Effector memory CD4-positive, alpha-beta T cell (primary cell): Measurements from ENCODE around the gene ACTL6B.

Experiments used
- DNase-seq, 3 donors: peaks; one replicate each; pipeline ENCODE4 v3.0.0-alpha.2; 2020
- H3K27ac ChIP-seq: 2 replicates; pipeline ENCODE4 v1.7.0; 2013; ENCODE audit warnings: mild to moderate bottlenecking, low read length, moderate library complexity; ENCODE audit not compliant: insufficient read depth, poor library complexity, severe bottlenecking
- H3K27me3 ChIP-seq: replicated peaks from 2 replicates; pipeline ENCODE4 v1.7.0; 2013; ENCODE audit warnings: mild to moderate bottlenecking, low read length; ENCODE audit not compliant: insufficient read depth, control insufficient read depth, poor library complexity, severe bottlenecking
- H3K36me3 ChIP-seq: 2 replicates; pipeline ENCODE4 v1.7.0; 2013; ENCODE audit warnings: mild to moderate bottlenecking, low read length, moderate library complexity; ENCODE audit not compliant: control insufficient read depth, insufficient read depth
- H3K4me1 ChIP-seq: 2 replicates; pipeline ENCODE4 v1.7.0; 2013; ENCODE audit warnings: low read length, mild to moderate bottlenecking; ENCODE audit not compliant: control insufficient read depth, insufficient read depth, poor library complexity, severe bottlenecking
- H3K4me3 ChIP-seq: 2 replicates; pipeline ENCODE4 v1.7.0; 2013; ENCODE audit warnings: low read length, low read depth, mild to moderate bottlenecking; ENCODE audit not compliant: insufficient read depth, poor library complexity, severe bottlenecking
- H3K9me3 ChIP-seq: 2 replicates; pipeline ENCODE4 v1.7.0; 2013; ENCODE audit warnings: mild to moderate bottlenecking, low read length, moderate library complexity; ENCODE audit not compliant: control insufficient read depth

The ACTL6B gene

GRCh38 chr7:100683659-100684533 lies 27.6 kb upstream of the ACTL6B start:
- peaks cover 80% of the 10 kb centered on the region for H3K36me3 ChIP-seq
- H3K27ac ChIP-seq: no peak overlapping the region
- H3K4me3 ChIP-seq: no peak overlapping the region
- DNase-seq: no peak
- H3K27me3 ChIP-seq: no peaks in the 10 kb centered on the region
- no peaks in the 10 kb centered on the region for H3K9me3 ChIP-seq
- H3K4me1 ChIP-seq: peaks cover 21% of the 10 kb centered on the region

- peaks cover 21% of the 10 kb centered on the region for H3K4me1 ChIP-seq
- no peak overlapping the region for H3K4me3 ChIP-seq
- peaks cover 80% of the 10 kb centered on the region for H3K36me3 ChIP-seq
- no peaks in the 10 kb centered on the region for H3K9me3 ChIP-seq
- DNase-seq: no peak
- no peaks in the 10 kb centered on the region for H3K27me3 ChIP-seq
- H3K27ac ChIP-seq: no peak overlapping the region
Measured at GRCh38 chr7:100682991-100683658, 26.9 kb upstream of the ACTL6B start.

GRCh38 chr7:100682228-100682741 lies 26.0 kb upstream of the ACTL6B start:
- H3K27ac ChIP-seq: no peak overlapping the region
- peaks cover 81% of the 10 kb centered on the region for H3K36me3 ChIP-seq
- DNase-seq: no peak
- no peaks in the 10 kb centered on the region for H3K27me3 ChIP-seq
- H3K9me3 ChIP-seq: no peaks in the 10 kb centered on the region
- no peak overlapping the region for H3K4me3 ChIP-seq
- peaks cover 21% of the 10 kb centered on the region for H3K4me1 ChIP-seq

GRCh38 chr7:100681491-100682227 lies 25.4 kb upstream of the ACTL6B start:
- H3K27me3 ChIP-seq: no peaks in the 10 kb centered on the region
- no peak for DNase-seq
- H3K36me3 ChIP-seq: peaks cover 79% of the 10 kb centered on the region
- H3K4me3 ChIP-seq: no peak overlapping the region
- H3K27ac ChIP-seq: no peak overlapping the region
- H3K9me3 ChIP-seq: no peaks in the 10 kb centered on the region
- H3K4me1 ChIP-seq: peaks cover 21% of the 10 kb centered on the region

- Histone ChIP-seq H3K4me1 (peaks cover 24% of the 10 kb centered on the region), H3K9me3 (no peaks in the 10 kb centered on the region), H3K27me3 (no peaks in the 10 kb centered on the region), H3K27ac (no peak overlapping the region), H3K36me3 (peaks cover 73% of the 10 kb centered on the region), H3K4me3 (no peak overlapping the region)
- DNase-seq: no peak
Measured at GRCh38 chr7:100680576-100681271, 24.5 kb upstream of the ACTL6B start.

- H3K27ac ChIP-seq: no peak overlapping the region
- H3K27me3 ChIP-seq: no peaks in the 10 kb centered on the region
- peaks cover 67% of the 10 kb centered on the region for H3K36me3 ChIP-seq
- H3K4me3 ChIP-seq: no peak overlapping the region
- no peaks in the 10 kb centered on the region for H3K9me3 ChIP-seq
- DNase-seq: no peak
- peaks cover 24% of the 10 kb centered on the region for H3K4me1 ChIP-seq
Measured at GRCh38 chr7:100679927-100680575, 23.8 kb upstream of the ACTL6B start.

GRCh38 chr7:100679129-100679926 lies 23.1 kb upstream of the ACTL6B start:
- no peaks in the 10 kb centered on the region for H3K27me3 ChIP-seq
- H3K36me3 ChIP-seq: peaks cover 60% of the 10 kb centered on the region
- DNase-seq: no peak
- H3K4me1 ChIP-seq: peaks cover 24% of the 10 kb centered on the region
- peak overlapping the region; percentile 7 for H3K27ac ChIP-seq
- no peak overlapping the region for H3K4me3 ChIP-seq
- H3K9me3 ChIP-seq: no peaks in the 10 kb centered on the region

- Histone ChIP-seq H3K27ac (no peak overlapping the region), H3K4me1 (peaks cover 24% of the 10 kb centered on the region), H3K4me3 (no peak overlapping the region), H3K9me3 (no peaks in the 10 kb centered on the region), H3K36me3 (peaks cover 51% of the 10 kb centered on the region), H3K27me3 (no peaks in the 10 kb centered on the region)
- DNase-seq: no peak
Measured at GRCh38 chr7:100678291-100678984, 22.2 kb upstream of the ACTL6B start.
